Measurements from ENCODE around the gene GRID2IP.

DNA sequence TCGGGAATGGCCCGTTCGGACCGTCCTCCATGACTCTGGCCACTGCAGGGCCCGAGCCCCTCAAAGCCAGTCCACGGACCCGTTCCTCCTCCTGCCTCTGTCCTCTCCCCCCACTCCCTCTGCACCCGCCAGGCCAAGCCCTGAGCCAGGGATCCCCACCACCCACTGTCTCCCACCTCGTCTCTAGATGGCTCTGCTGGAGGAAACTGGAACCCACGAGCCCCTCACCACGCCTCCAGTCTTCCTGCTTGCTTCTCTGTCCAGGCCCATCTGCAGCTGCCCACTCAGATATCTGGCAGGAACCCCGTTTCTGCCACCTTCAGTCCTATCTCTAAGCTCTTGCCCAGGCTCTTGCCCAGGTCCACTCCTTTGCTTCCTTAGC, 24.3 kb downstream of the GRID2IP start:
- TF ChIP-seq MXI1 (IDR thresholded peaks at IDR 0.05; ENCODE audit: low read depth, low read length) (no peak), RAD21 (IDR thresholded peaks at IDR 0.05; ENCODE audit: insufficient read depth, low read depth, low read length) (no peak), CTCF (IDR thresholded peaks at IDR 0.05 in 2 of 3, conservative IDR thresholded peaks at IDR 0.05 in 1 of 3; ENCODE audit: control insufficient read depth in 2 of 3, extremely low read depth in 1 of 3, insufficient read depth in 1 of 3, low read depth in 3 of 3, low read length in 3 of 3) (no peak), E2F4 (IDR thresholded peaks at IDR 0.05; ENCODE audit: low read depth, low read length) (no peak)

Data from GM12878 (cell line).